OCI-LY1 (cell line): ENCODE measurements around the gene TOP3B.

Experiments
- H2AFZ ChIP-seq: fragments of 200-600 bp; sonication (generic), shearing (Covaris generic); 2 replicates; pipeline ENCODE4 v1.6.0; 2014; ENCODE audit warnings: antibody characterized with exemption, mild to moderate bottlenecking, low read length
- H3F3A ChIP-seq: fragments of 200-600 bp; sonication (generic), shearing (Covaris generic); 2 replicates; pipeline ENCODE4 v1.6.0; 2014; ENCODE audit warnings: mild to moderate bottlenecking, antibody characterized with exemption, low read length, moderate library complexity; ENCODE audit not compliant: insufficient read depth
- H3K27ac ChIP-seq: fragments of 200-600 bp; sonication (generic); 2 replicates; pipeline ENCODE4 v1.5.1; 2014; ENCODE audit warnings: low read length, mixed run types, mild to moderate bottlenecking, low read depth; ENCODE audit not compliant: poor library complexity, severe bottlenecking
- H3K27me3 ChIP-seq: fragments of 200-600 bp; sonication (generic); 2 replicates; pipeline ENCODE4 v1.6.0; 2014; ENCODE audit warnings: antibody characterized with exemption, mild to moderate bottlenecking, low read length, moderate library complexity; ENCODE audit not compliant: insufficient read depth
- H3K36me3 ChIP-seq: fragments of 200-600 bp; sonication (generic); 2 replicates; pipeline ENCODE4 v1.6.1; 2014; ENCODE audit warnings: mild to moderate bottlenecking, antibody characterized with exemption, low read length, moderate library complexity, mixed read lengths; ENCODE audit not compliant: insufficient read depth
- H3K4me1 ChIP-seq: fragments of 200-600 bp; sonication (generic); 2 replicates; pipeline ENCODE4 v1.5.1; 2014; ENCODE audit warnings: mild to moderate bottlenecking, low read length, moderate library complexity; ENCODE audit not compliant: insufficient read depth, severe bottlenecking
- H3K4me2 ChIP-seq: fragments of 200-600 bp; sonication (generic), shearing (Covaris generic); 2 replicates; pipeline ENCODE4 v1.6.1; 2014; ENCODE audit warnings: low read length
- H3K4me3 ChIP-seq: fragments of 200-600 bp; sonication (generic); 2 replicates; pipeline ENCODE4 v1.5.1; 2014; ENCODE audit warnings: low read length, low read depth, mild to moderate bottlenecking, mixed read lengths; ENCODE audit not compliant: poor library complexity, severe bottlenecking
- H3K79me2 ChIP-seq: fragments of 200-600 bp; shearing (Covaris generic); 2 replicates; pipeline ENCODE4 v1.6.1; 2016; ENCODE audit warnings: mixed run types, low read length, mixed read lengths; ENCODE audit not compliant: insufficient read depth
- H3K9ac ChIP-seq: fragments of 200-600 bp; sonication (generic), shearing (Covaris generic); 2 replicates; pipeline ENCODE4 v1.6.1; 2014; ENCODE audit warnings: mild to moderate bottlenecking, low read length, mixed read lengths
- H3K9me2 ChIP-seq: fragments of 200-600 bp; sonication (generic), shearing (Covaris generic); 2 replicates; pipeline ENCODE4 v1.6.1; 2014; ENCODE audit warnings: low read depth, mild to moderate bottlenecking, low read length, mixed read lengths
- H3K9me3 ChIP-seq: fragments of 200-600 bp; shearing (Covaris generic); 2 replicates; pipeline ENCODE4 v1.6.1; 2014; ENCODE audit warnings: low read length, mixed read lengths
- H4K20me1 ChIP-seq: fragments of 200-600 bp; sonication (generic), shearing (Covaris generic); 2 replicates; pipeline ENCODE4 v1.6.0; 2016; ENCODE audit warnings: mild to moderate bottlenecking, low read length; ENCODE audit not compliant: insufficient read depth
- CTCF ChIP-seq: fragments of 200-600 bp; sonication (generic), shearing (Covaris generic); IDR thresholded peaks from 2 replicates; pipeline ENCODE4 v1.5.1; 2017; ENCODE audit warnings: mild to moderate bottlenecking, antibody characterized with exemption, low read length, moderate library complexity, mixed read lengths
- EZH2 ChIP-seq: fragments of 200-600 bp; sonication (generic), shearing (Covaris generic); IDR thresholded peaks from 2 replicates; pipeline ENCODE4 v1.8.0; 2017; ENCODE audit warnings: borderline replicate concordance, mixed run types, mild to moderate bottlenecking, antibody characterized with exemption, low read length, moderate library complexity, mixed read lengths

Gene TOP3B

GRCh38 chr22:21991774-21992173, 9.2 kb upstream of the TOP3B start:
- H3K9me3 ChIP-seq, result no peaks in the 10 kb centered on the region
- no peaks in the 10 kb centered on the region for H3K79me2 ChIP-seq
- H3K9ac ChIP-seq, result no peak overlapping the region
- no peak overlapping the region for H3K4me2 ChIP-seq
- no peaks in the 10 kb centered on the region for H3K9me2 ChIP-seq
- H3K27ac ChIP-seq, result no peak overlapping the region
- H3K36me3 ChIP-seq, result peaks cover 57% of the 10 kb centered on the region
- H3K4me3 ChIP-seq, result no peak overlapping the region
- no peak overlapping the region for H2AFZ ChIP-seq
- H4K20me1 ChIP-seq, result no peaks in the 10 kb centered on the region
- no peaks in the 10 kb centered on the region for H3K27me3 ChIP-seq
- no peaks in the 10 kb centered on the region for H3K4me1 ChIP-seq
- no peak for TF ChIP-seq EZH2
- no peak for TF ChIP-seq CTCF
- H3F3A ChIP-seq, result no peaks in the 10 kb centered on the region

- no peak overlapping the region for H3K27ac ChIP-seq
- no peaks in the 10 kb centered on the region for H4K20me1 ChIP-seq
- no peak overlapping the region for H3K9ac ChIP-seq
- no peaks in the 10 kb centered on the region for H3K27me3 ChIP-seq
- no peak overlapping the region for H2AFZ ChIP-seq
- H3F3A ChIP-seq, result no peaks in the 10 kb centered on the region
- no peaks in the 10 kb centered on the region for H3K9me2 ChIP-seq
- no peaks in the 10 kb centered on the region for H3K9me3 ChIP-seq
- no peak overlapping the region for H3K4me2 ChIP-seq
- H3K4me1 ChIP-seq, result no peaks in the 10 kb centered on the region
- no peak for TF ChIP-seq CTCF
- TF ChIP-seq EZH2, result no peak
- no peaks in the 10 kb centered on the region for H3K79me2 ChIP-seq
- no peak overlapping the region for H3K4me3 ChIP-seq
- H3K36me3 ChIP-seq, result peaks cover 57% of the 10 kb centered on the region
Observed at GRCh38 chr22:21991304-21991596, 8.7 kb upstream of the TOP3B start.

GRCh38 chr22:21990445-21991303, 8.1 kb upstream of the TOP3B start:
- H3K36me3 ChIP-seq, result peaks cover 57% of the 10 kb centered on the region
- no peaks in the 10 kb centered on the region for H4K20me1 ChIP-seq
- H3K4me1 ChIP-seq, result no peaks in the 10 kb centered on the region
- H3K27me3 ChIP-seq, result no peaks in the 10 kb centered on the region
- TF ChIP-seq EZH2 (no peak), CTCF (no peak)
- no peak overlapping the region for H3K4me2 ChIP-seq
- H3K79me2 ChIP-seq, result no peaks in the 10 kb centered on the region
- no peak overlapping the region for H3K9ac ChIP-seq
- H3K9me2 ChIP-seq, result no peaks in the 10 kb centered on the region
- no peaks in the 10 kb centered on the region for H3K9me3 ChIP-seq
- H2AFZ ChIP-seq, result no peak overlapping the region
- H3F3A ChIP-seq, result no peaks in the 10 kb centered on the region
- H3K4me3 ChIP-seq, result no peak overlapping the region
- H3K27ac ChIP-seq, result no peak overlapping the region
